Thyroid gland (tissue), 4 donors: ENCODE data around the gene PISD.

Experiments
- POLR2A ChIP-seq, 2 donors: fragments of 450-650 bp; IDR thresholded peaks; one replicate each; pipeline ENCODE4 v1.6.1; 2017; ENCODE audit warnings: antibody characterized with exemption in 2 of 2, mild to moderate bottlenecking in 2 of 2, moderate library complexity in 1 of 2
- TF ChIP-seq, protein P1 (sequence below), 6 experiments: fragments of 200-600 bp in 3 of 6; fragments of 450-650 bp in 3 of 6; sonication (generic) in 3 of 6; IDR thresholded peaks; one replicate each; pipeline ENCODE4 v1.5.1; 2016 to 2019; ENCODE audit warnings: antibody characterized with exemption in 6 of 6, mild to moderate bottlenecking in 2 of 6, inconsistent platforms in 1 of 6, moderate library complexity in 1 of 6

DNA sequence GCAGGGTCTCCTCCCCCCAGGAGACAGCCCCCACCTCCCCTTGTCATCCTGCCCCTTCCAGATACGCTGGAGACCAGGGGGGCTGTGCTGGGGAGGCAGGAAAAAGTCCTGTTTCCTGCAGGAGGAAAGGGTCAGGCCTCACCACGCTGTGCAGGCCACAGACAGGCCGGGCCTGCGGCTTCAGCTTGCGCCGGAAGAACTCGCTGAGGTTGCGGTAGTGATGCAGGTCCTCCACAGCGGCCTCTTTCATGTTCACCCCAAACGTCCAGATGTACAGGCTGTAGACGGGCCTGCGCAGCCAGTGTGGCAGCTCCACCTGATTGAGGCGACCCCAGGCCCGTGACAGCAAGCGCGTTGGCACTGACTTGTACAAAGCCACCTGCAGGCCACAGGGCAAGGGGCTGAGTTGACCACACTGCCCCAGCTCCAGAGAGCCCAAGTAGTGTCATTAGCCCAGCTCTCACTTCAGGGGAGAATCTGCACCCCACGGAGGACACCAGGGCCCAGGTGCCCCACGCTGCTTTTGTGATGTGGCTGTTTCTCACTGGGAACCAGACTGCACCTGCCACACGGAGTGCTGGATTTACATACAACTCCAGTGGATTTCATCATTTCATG lies 40.4 kb downstream of the PISD start:
- TF ChIP-seq, protein P1, sequence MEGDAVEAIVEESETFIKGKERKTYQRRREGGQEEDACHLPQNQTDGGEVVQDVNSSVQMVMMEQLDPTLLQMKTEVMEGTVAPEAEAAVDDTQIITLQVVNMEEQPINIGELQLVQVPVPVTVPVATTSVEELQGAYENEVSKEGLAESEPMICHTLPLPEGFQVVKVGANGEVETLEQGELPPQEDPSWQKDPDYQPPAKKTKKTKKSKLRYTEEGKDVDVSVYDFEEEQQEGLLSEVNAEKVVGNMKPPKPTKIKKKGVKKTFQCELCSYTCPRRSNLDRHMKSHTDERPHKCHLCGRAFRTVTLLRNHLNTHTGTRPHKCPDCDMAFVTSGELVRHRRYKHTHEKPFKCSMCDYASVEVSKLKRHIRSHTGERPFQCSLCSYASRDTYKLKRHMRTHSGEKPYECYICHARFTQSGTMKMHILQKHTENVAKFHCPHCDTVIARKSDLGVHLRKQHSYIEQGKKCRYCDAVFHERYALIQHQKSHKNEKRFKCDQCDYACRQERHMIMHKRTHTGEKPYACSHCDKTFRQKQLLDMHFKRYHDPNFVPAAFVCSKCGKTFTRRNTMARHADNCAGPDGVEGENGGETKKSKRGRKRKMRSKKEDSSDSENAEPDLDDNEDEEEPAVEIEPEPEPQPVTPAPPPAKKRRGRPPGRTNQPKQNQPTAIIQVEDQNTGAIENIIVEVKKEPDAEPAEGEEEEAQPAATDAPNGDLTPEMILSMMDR (IDR thresholded peaks at IDR 0.05): no peak
- no peak for TF ChIP-seq POLR2A (IDR thresholded peaks at IDR 0.05)
